Upper lobe of left lung (tissue), 6 donors: ENCODE measurements around the gene ARIH1. TPM values are rescaled to one million over a fixed set of nuclear protein-coding genes. Genes with fewer than 3 reads are reported as not detected.
A peak's percentile ranks its signal among the peaks of the same experiment; 100 is the strongest.

ENCODE experiments used
- ATAC-seq, 2 donors: fragments of 200-7000 bp; cut with Tn5 transposase; one replicate each; pipeline ENCODE4 v1.9.1; 2022; ENCODE audit warnings: mild to moderate bottlenecking in 2 of 2, moderate library complexity in 2 of 2; ENCODE audit not compliant: low FRiP score in 2 of 2
- DNase-seq, 2 donors: peaks; one replicate each; pipeline ENCODE4 v3.0.0-alpha.2; 2019 to 2020
- H3K27ac ChIP-seq, 4 donors: fragments of 200-600 bp; sonication (generic); one replicate each; pipeline ENCODE4 v1.5.1; 2016 to 2019
- H3K27me3 ChIP-seq, 4 donors: fragments of 200-600 bp; sonication (generic); one replicate each; pipeline ENCODE4 v1.5.1; 2017 to 2019
- H3K36me3 ChIP-seq, 4 donors: fragments of 200-600 bp; sonication (generic); one replicate each; pipeline ENCODE4 v1.5.1; 2016 to 2019
- H3K4me1 ChIP-seq, 4 donors: fragments of 200-600 bp; sonication (generic); one replicate each; pipeline ENCODE4 v1.5.1; 2018 to 2019
- H3K4me3 ChIP-seq, 4 donors: fragments of 200-600 bp; sonication (generic); one replicate each; pipeline ENCODE4 v1.5.1; 2017 to 2019; ENCODE audit warnings: mild to moderate bottlenecking in 2 of 4, moderate library complexity in 1 of 4
- H3K9me3 ChIP-seq, 4 donors: fragments of 200-600 bp; sonication (generic); one replicate each; pipeline ENCODE4 v1.5.1; 2018 to 2019
- CTCF ChIP-seq, 6 experiments: fragments of 450-650 bp in 4 of 6; fragments of 200-600 bp in 2 of 6; sonication (generic) in 2 of 6; IDR thresholded peaks; one replicate each; pipeline ENCODE4 v1.5.1; 2016 to 2019; ENCODE audit warnings: antibody characterized with exemption in 6 of 6
- EP300 ChIP-seq, 4 donors: sonication (generic); formaldehyde crosslinking; IDR thresholded peaks; one replicate each; pipeline ENCODE4 v1.5.1; 2017; ENCODE audit warnings: antibody characterized with exemption in 4 of 4, control low read depth in 2 of 4
- POLR2A ChIP-seq, 4 donors: fragments of 450-650 bp; IDR thresholded peaks; one replicate each; pipeline ENCODE4 v1.5.1; 2016 to 2017; ENCODE audit warnings: antibody characterized with exemption in 4 of 4, mild to moderate bottlenecking in 2 of 4
- POLR2AphosphoS5 ChIP-seq, 2 donors: sonication (generic); formaldehyde crosslinking; IDR thresholded peaks; one replicate each; pipeline ENCODE4 v1.5.1; 2017; ENCODE audit warnings: antibody characterized with exemption in 2 of 2
- WGBS, 2 donors: methylation state at CpG; one replicate each; pipeline ENCODE4 v1.1.5; 2017 to 2018; 5-methylcytosine and 5-hydroxymethylcytosine counted together
- total RNA-seq, 6 donors: library from RNA; depleted of rRNA in 4 of 6; stranded (reverse); fragments of >200 nt in 4 of 6; gene quantifications; one replicate each; pipeline versions ENCODE4 v1.1.0 to v1.2.1, GENCODE V29; 2016 to 2021
- donor health status: DM: no; HTN: no; CAD: no; lungs with moderate emphysema.
- donor health status: DM: no; HTN: yes; CAD: no; lungs with severe emphysema.

ARIH1 gene
- total RNA-seq, 6 donors from 2014 or later: 43.0 to 155 (median 85.4) TPM

- Histone ChIP-seq H3K36me3 (peaks cover 14 to 63% (median 35%) of the 10 kb centered on the region in 4 donors), H3K27ac (no peak overlapping the region), H3K4me1 (no peaks in the 10 kb centered on the region), H3K4me3 (no peak overlapping the region), H3K9me3 (no peaks in the 10 kb centered on the region), H3K27me3 (no peaks in the 10 kb centered on the region)
- WGBS, 2 donors: 59 to 73% methylated on average over 1 of the region's 1 CpG
- no peak for ATAC-seq
- TF ChIP-seq POLR2A (IDR thresholded peaks at IDR 0.05) (no peak), POLR2AphosphoS5 (IDR thresholded peaks at IDR 0.05) (no peak), EP300 (IDR thresholded peaks at IDR 0.05) (no peak), CTCF (IDR thresholded peaks at IDR 0.05) (no peak)
- DNase-seq: no peak
Measured at GRCh38 chr15:72585476-72586058, 111.4 kb downstream of the ARIH1 start.

GRCh38 chr15:72588096-72588495 is 114.0 kb downstream of the ARIH1 start:
- peaks cover 6 to 38% (median 14%) of the 10 kb centered on the region in 4 donors for H3K36me3 ChIP-seq
- H3K4me3 ChIP-seq: no peak overlapping the region
- TF ChIP-seq CTCF (IDR thresholded peaks at IDR 0.05): no peak
- no peak for TF ChIP-seq EP300 (IDR thresholded peaks at IDR 0.05)
- no peaks in the 10 kb centered on the region for H3K4me1 ChIP-seq
- WGBS, 2 donors: 90 to 93% methylated on average over 3 of the region's 3 CpGs
- no peaks in the 10 kb centered on the region for H3K9me3 ChIP-seq
- DNase-seq (no peak), ATAC-seq (no peak)
- no peak overlapping the region for H3K27ac ChIP-seq
- no peaks in the 10 kb centered on the region for H3K27me3 ChIP-seq

GRCh38 chr15:72590427-72590826 is 116.3 kb downstream of the ARIH1 start:
- Histone ChIP-seq H3K27me3 (no peaks in the 10 kb centered on the region), H3K4me3 (no peak overlapping the region), H3K27ac (no peak overlapping the region), H3K9me3 (no peaks in the 10 kb centered on the region), H3K4me1 (no peaks in the 10 kb centered on the region), H3K36me3 (peaks cover 0 to 15% (median 1%) of the 10 kb centered on the region in 4 donors)
- 94 to 100% methylated on average over 1 of the region's 1 CpG for WGBS, 2 donors
- ATAC-seq (no peak), DNase-seq (no peak)
- no peak for TF ChIP-seq POLR2AphosphoS5 (IDR thresholded peaks at IDR 0.05)
- TF ChIP-seq CTCF (IDR thresholded peaks at IDR 0.05): no peak
- TF ChIP-seq EP300 (IDR thresholded peaks at IDR 0.05): no peak
- no peak for TF ChIP-seq POLR2A (IDR thresholded peaks at IDR 0.05)

GRCh38 chr15:72591361-72591760 is 117.2 kb downstream of the ARIH1 start:
- Histone ChIP-seq H3K27ac (peak overlapping the region in 1 of 4 donors; percentile 40), H3K36me3 (peaks cover 0 to 5% (median 0%) of the 10 kb centered on the region in 4 donors), H3K9me3 (no peaks in the 10 kb centered on the region), H3K4me3 (no peak overlapping the region), H3K27me3 (no peaks in the 10 kb centered on the region), H3K4me1 (no peaks in the 10 kb centered on the region)
- ATAC-seq (peak in 1 of 2 donors; percentile 55), DNase-seq (no peak)
- 23 to 30% methylated on average over 1 of the region's 1 CpG for WGBS, 2 donors
- TF ChIP-seq EP300 (IDR thresholded peaks at IDR 0.05): no peak
- TF ChIP-seq POLR2A (IDR thresholded peaks at IDR 0.05): no peak
- TF ChIP-seq POLR2AphosphoS5 (IDR thresholded peaks at IDR 0.05): no peak
- TF ChIP-seq CTCF (IDR thresholded peaks at IDR 0.05): no peak

GRCh38 chr15:72592097-72592496 is 118.0 kb downstream of the ARIH1 start:
- peaks cover 0 to 3% (median 0%) of the 10 kb centered on the region in 4 donors for H3K36me3 ChIP-seq
- no peaks in the 10 kb centered on the region for H3K27me3 ChIP-seq
- 79 to 84% methylated on average over 2 of the region's 2 CpGs for WGBS, 2 donors
- H3K27ac ChIP-seq: no peak overlapping the region
- ATAC-seq (no peak), DNase-seq (no peak)
- no peaks in the 10 kb centered on the region for H3K9me3 ChIP-seq
- H3K4me3 ChIP-seq: no peak overlapping the region
- no peaks in the 10 kb centered on the region for H3K4me1 ChIP-seq
- TF ChIP-seq POLR2A (IDR thresholded peaks at IDR 0.05): no peak
- TF ChIP-seq CTCF (IDR thresholded peaks at IDR 0.05): no peak
- TF ChIP-seq POLR2AphosphoS5 (IDR thresholded peaks at IDR 0.05): no peak
- no peak for TF ChIP-seq EP300 (IDR thresholded peaks at IDR 0.05)
